Pons (tissue), 1 donor: Measurements from ENCODE around the gene GAS2L2.
A peak's percentile ranks its signal among the peaks of the same experiment; 100 is the strongest.
"Not testable (repeated sequence)": the region's sequence is repeated elsewhere in the genome, so short reads cannot be mapped to it uniquely, and the experiment has no call there.

ENCODE experiments used
- DNase-seq: peaks from one replicate; pipeline ENCODE4 v3.0.0-alpha.2; 2016; ENCODE audit warnings: low spot score

GAS2L2 gene

GRCh38 chr17:35727635-35728034 lies 25.4 kb downstream of the GAS2L2 start:
- DNase-seq, result no peak

GRCh38 chr17:35726953-35727460 lies 26.0 kb downstream of the GAS2L2 start:
- no peak for DNase-seq

GRCh38 chr17:35726127-35726952 lies 26.7 kb downstream of the GAS2L2 start:
- no peak for DNase-seq

- DNase-seq, result no peak
Observed at GRCh38 chr17:35725802-35726126, 27.3 kb downstream of the GAS2L2 start.

GRCh38 chr17:35725058-35725457 lies 28.0 kb downstream of the GAS2L2 start:
- no peak for DNase-seq

GRCh38 chr17:35723735-35724134 lies 29.3 kb downstream of the GAS2L2 start:
- DNase-seq, result no peak

GRCh38 chr17:35717475-35717874 lies 35.6 kb downstream of the GAS2L2 start:
- DNase-seq, result no peak

- no peak for DNase-seq
Observed at GRCh38 chr17:35716897-35717465, 36.1 kb downstream of the GAS2L2 start.

- DNase-seq, result no peak
Observed at GRCh38 chr17:35716173-35716572, 36.9 kb downstream of the GAS2L2 start.

GRCh38 chr17:35715416-35715815 lies 37.6 kb downstream of the GAS2L2 start:
- no peak for DNase-seq

- DNase-seq, result no peak
Observed at GRCh38 chr17:35714988-35715387, 38.1 kb downstream of the GAS2L2 start.

GRCh38 chr17:35713069-35713728 lies 39.8 kb downstream of the GAS2L2 start:
- peak; percentile 15 for DNase-seq

GRCh38 chr17:35710950-35711349 lies 42.1 kb downstream of the GAS2L2 start:
- DNase-seq, result no peak

GRCh38 chr17:35709874-35710273 lies 43.2 kb downstream of the GAS2L2 start:
- no peak for DNase-seq

GRCh38 chr17:35708951-35709350 lies 44.1 kb downstream of the GAS2L2 start:
- no peak for DNase-seq

GRCh38 chr17:35708149-35708548 lies 44.9 kb downstream of the GAS2L2 start:
- DNase-seq, result no peak

- DNase-seq, result no peak
Observed at GRCh38 chr17:35705705-35706104, 47.3 kb downstream of the GAS2L2 start.

GRCh38 chr17:35705230-35705629 lies 47.8 kb downstream of the GAS2L2 start:
- DNase-seq, result no peak

- not testable (repeated sequence) for DNase-seq
Observed at GRCh38 chr17:35703308-35703707, 49.7 kb downstream of the GAS2L2 start.

- DNase-seq, result no peak
Observed at GRCh38 chr17:35701491-35701890, 51.5 kb downstream of the GAS2L2 start.

- no peak for DNase-seq
Observed at GRCh38 chr17:35700150-35700549, 52.9 kb downstream of the GAS2L2 start.

GRCh38 chr17:35698800-35699199 lies 54.2 kb downstream of the GAS2L2 start:
- no peak for DNase-seq

- DNase-seq, result no peak
Observed at GRCh38 chr17:35695613-35696012, 57.4 kb downstream of the GAS2L2 start.
